Measurements from ENCODE around the gene MCF2L.

MCF2L gene

GRCh38 chr13:112962396-112962795 lies 6.6 kb upstream of the MCF2L start:
- H3K4me3 ChIP-seq (ENCODE audit: low read depth, low read length): no peak overlapping the region
- DNase-seq (ENCODE audit: low read depth): no peak

- no peak for DNase-seq (ENCODE audit: low read depth)
- no peak overlapping the region for H3K4me3 ChIP-seq (ENCODE audit: low read depth, low read length)
Observed at GRCh38 chr13:112962911-112963625, 5.9 kb upstream of the MCF2L start.

- H3K4me3 ChIP-seq (ENCODE audit: low read depth, low read length): no peak overlapping the region
Observed at GRCh38 chr13:112963641-112964040, 5.4 kb upstream of the MCF2L start.

GRCh38 chr13:112964971-112965492 lies 4.0 kb upstream of the MCF2L start:
- no peak overlapping the region for H3K4me3 ChIP-seq (ENCODE audit: low read depth, low read length)
- DNase-seq (ENCODE audit: low read depth): no peak

More at GRCh38 chr13:112963641-112964040, 5.4 kb upstream of the MCF2L start:
- no peak for DNase-seq (ENCODE audit: low read depth)

- DNase-seq (ENCODE audit: low read depth): no peak
Observed at GRCh38 chr13:112965573-112966115, 3.4 kb upstream of the MCF2L start.

GRCh38 chr13:112966776-112967175 lies 2.2 kb upstream of the MCF2L start:
- no peak for DNase-seq (ENCODE audit: low read depth)
- H3K4me3 ChIP-seq (ENCODE audit: low read depth, low read length): no peak overlapping the region

More at GRCh38 chr13:112965573-112966115, 3.4 kb upstream of the MCF2L start:
- H3K4me3 ChIP-seq (ENCODE audit: low read depth, low read length): no peak overlapping the region

- no peak for DNase-seq (ENCODE audit: low read depth)
- no peak overlapping the region for H3K4me3 ChIP-seq (ENCODE audit: low read depth, low read length)
Observed at GRCh38 chr13:112967686-112968379, 1.2 kb upstream of the MCF2L start.

GRCh38 chr13:112968380-112968909 lies 569 bp upstream of the MCF2L start:
- no peak for DNase-seq (ENCODE audit: low read depth)
- H3K4me3 ChIP-seq (ENCODE audit: low read depth, low read length): peak overlapping the region; percentile 27

- no peak for DNase-seq (ENCODE audit: low read depth)
- H3K4me3 ChIP-seq (ENCODE audit: low read depth, low read length): no peak overlapping the region
Observed at GRCh38 chr13:112969692-112970338, 801 bp downstream of the MCF2L start.

GRCh38 chr13:112970552-112971287 lies 1.7 kb downstream of the MCF2L start:
- no peak for DNase-seq (ENCODE audit: low read depth)
- H3K4me3 ChIP-seq (ENCODE audit: low read depth, low read length): no peak overlapping the region

- H3K4me3 ChIP-seq (ENCODE audit: low read depth, low read length): no peak overlapping the region
- no peak for DNase-seq (ENCODE audit: low read depth)
Observed at GRCh38 chr13:112971288-112971643, 2.3 kb downstream of the MCF2L start.

- DNase-seq (ENCODE audit: low read depth): no peak
- H3K4me3 ChIP-seq (ENCODE audit: low read depth, low read length): no peak overlapping the region
Observed at GRCh38 chr13:112972258-112972657, 3.2 kb downstream of the MCF2L start.

GRCh38 chr13:112972867-112973576 lies 4.0 kb downstream of the MCF2L start:
- DNase-seq (ENCODE audit: low read depth): no peak
- no peak overlapping the region for H3K4me3 ChIP-seq (ENCODE audit: low read depth, low read length)

GRCh38 chr13:112973577-112973951 lies 4.5 kb downstream of the MCF2L start:
- H3K4me3 ChIP-seq (ENCODE audit: low read depth, low read length): no peak overlapping the region
- DNase-seq (ENCODE audit: low read depth): no peak

GRCh38 chr13:112974125-112974524 lies 5.1 kb downstream of the MCF2L start:
- DNase-seq (ENCODE audit: low read depth): no peak

GRCh38 chr13:112974671-112975070 lies 5.7 kb downstream of the MCF2L start:
- no peak overlapping the region for H3K4me3 ChIP-seq (ENCODE audit: low read depth, low read length)
- DNase-seq (ENCODE audit: low read depth): no peak

More at GRCh38 chr13:112974125-112974524, 5.1 kb downstream of the MCF2L start:
- no peak overlapping the region for H3K4me3 ChIP-seq (ENCODE audit: low read depth, low read length)

- H3K4me3 ChIP-seq (ENCODE audit: low read depth, low read length): no peak overlapping the region
- DNase-seq (ENCODE audit: low read depth): no peak
Observed at GRCh38 chr13:112975401-112975939, 6.5 kb downstream of the MCF2L start.

GRCh38 chr13:112976526-112976925 lies 7.5 kb downstream of the MCF2L start:
- no peak for DNase-seq (ENCODE audit: low read depth)
- H3K4me3 ChIP-seq (ENCODE audit: low read depth, low read length): no peak overlapping the region

Measured in skeletal muscle cell (primary cell).